ENCODE data around the gene MYBBP1A.

DNA sequence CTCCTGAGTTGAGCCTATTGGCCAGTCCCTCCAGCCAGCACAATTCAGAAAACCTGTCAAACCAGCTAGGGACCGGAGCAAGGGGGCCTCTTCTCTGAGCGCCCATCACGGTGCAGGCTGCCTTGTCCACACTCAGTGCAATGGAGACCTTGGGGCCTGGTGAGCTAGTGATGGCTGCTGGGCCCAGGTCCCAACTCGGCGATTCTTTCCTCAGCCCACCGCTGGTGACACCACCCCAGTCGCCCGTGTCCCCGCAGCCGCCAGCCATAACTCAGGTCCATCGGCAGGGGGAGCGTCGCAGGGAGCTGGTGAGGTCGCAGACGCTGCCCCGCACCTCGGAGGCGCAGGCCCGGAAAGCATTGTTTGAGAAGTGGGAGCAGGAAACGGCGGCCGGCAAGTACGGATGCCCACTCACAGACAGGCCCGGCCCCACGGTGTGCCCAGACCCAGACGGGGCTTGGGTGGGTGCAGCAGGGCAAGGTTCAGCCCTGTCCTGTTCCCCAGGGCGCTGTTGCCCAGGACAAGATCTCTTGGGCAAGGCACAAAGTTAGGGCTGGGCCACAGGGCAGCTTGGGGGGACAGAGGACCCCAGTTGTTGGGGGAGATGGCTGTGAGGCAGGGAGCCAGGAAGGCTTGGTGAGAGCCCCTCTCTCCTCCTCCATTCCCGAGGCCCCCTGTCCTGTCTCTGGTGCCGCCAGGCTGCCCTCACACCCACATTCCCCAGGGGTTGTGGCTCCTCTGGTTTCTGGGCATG, 39.9 kb upstream of the MYBBP1A start:
- TF ChIP-seq CTCF (conservative IDR thresholded peaks at IDR 0.05) = no peak
- no peak for TF ChIP-seq ZFX (IDR thresholded peaks at IDR 0.05)

All from C4-2B (cell line).